ENCODE data around the gene SCARF1.

DNA sequence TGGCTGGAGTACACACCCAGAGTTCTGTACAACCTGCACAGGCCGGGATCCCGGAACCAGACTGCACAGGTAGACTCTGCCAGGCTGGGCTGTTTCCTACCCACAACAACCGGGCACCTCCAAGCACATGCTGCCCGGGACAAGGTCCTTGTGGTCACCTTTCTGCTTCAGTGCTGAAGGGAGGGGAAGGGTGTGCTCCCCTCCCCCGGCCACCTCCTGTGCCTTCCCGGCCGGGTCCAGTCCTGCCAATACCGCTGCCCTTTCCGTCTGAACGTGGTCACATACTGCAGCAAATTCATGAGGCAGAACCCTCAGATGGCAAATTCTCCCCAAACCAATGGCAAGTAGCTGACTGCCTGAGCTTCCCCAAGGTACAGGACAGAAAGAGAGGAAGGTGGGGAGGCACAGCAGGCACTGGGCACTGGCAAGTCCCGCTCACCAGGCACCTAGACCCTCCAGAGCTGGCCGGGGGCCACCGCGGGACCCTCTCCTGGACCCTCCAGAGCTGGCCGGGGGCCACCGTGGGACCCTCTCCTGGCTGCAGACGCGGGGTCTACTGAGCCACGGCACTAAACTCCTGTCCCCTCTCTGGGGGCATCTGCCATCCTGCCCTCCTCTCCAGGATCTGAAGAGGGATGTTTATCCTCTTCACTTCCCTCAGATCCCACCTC lies 39.7 kb downstream of the SCARF1 start:
- TF ChIP-seq CTCF (conservative IDR thresholded peaks at IDR 0.05; ENCODE audit: low read depth, low read length) = no peak
- no peak for TF ChIP-seq EZH2phosphoT487 (IDR thresholded peaks at IDR 0.05; ENCODE audit: borderline replicate concordance, low read length)
